WTC11 (cell line): ENCODE data around the gene GIPC1. TPM values are rescaled to one million over a fixed set of nuclear protein-coding genes. Genes with fewer than 3 reads are reported as not detected.
"Not testable (repeated sequence)": the region's sequence is repeated elsewhere in the genome, so short reads cannot be mapped to it uniquely, and the experiment has no call there.

ENCODE experiments used
- ATAC-seq: fragments of 200-7000 bp; cut with Tn5 transposase; 2 replicates; pipeline ENCODE4 v1.10.0; 2021; ENCODE audit warnings: mild to moderate bottlenecking, moderate library complexity
- CTCF ChIA-PET: fragments of 300-600 bp; sonication (Branson Sonifier 250); formaldehyde crosslinking; loops from one replicate; lab custom pipeline; 2021; ENCODE audit warnings: antibody characterized with exemption; lab: Charles Lee
- POLR2A ChIA-PET: fragments of 350-600 bp; sonication (Branson Sonifier 250); formaldehyde crosslinking; loops from one replicate; lab custom pipeline; 2021; ENCODE audit warnings: antibody characterized with exemption; lab: Charles Lee
- DNase-seq: peaks from one replicate; pipeline ENCODE4 v3.0.0; 2021; ENCODE audit warnings: low spot score
- H3K27ac Mint-ChIP-seq: 2 replicates; pipeline ENCODE4 v1.8.0; 2021; ENCODE audit warnings: mixed read lengths
- H3K27me3 Mint-ChIP-seq: 2 replicates; pipeline ENCODE4 v1.8.0; 2021; ENCODE audit warnings: low read depth, mild to moderate bottlenecking, moderate library complexity, mixed read lengths
- H3K36me3 Mint-ChIP-seq: 2 replicates; pipeline ENCODE4 v1.8.0; 2021; ENCODE audit warnings: mixed read lengths
- H3K4me1 Mint-ChIP-seq: 2 replicates; pipeline ENCODE4 v1.8.0; 2022; ENCODE audit warnings: mixed read lengths
- H3K4me3 Mint-ChIP-seq: 2 replicates; pipeline ENCODE4 v1.8.0; 2021; ENCODE audit warnings: mild to moderate bottlenecking, moderate library complexity, mixed read lengths
- H3K9me3 Mint-ChIP-seq: 2 replicates; pipeline ENCODE4 v1.8.0; 2021; ENCODE audit warnings: mixed read lengths
- ARID4B ChIP-seq: sonication (generic); formaldehyde crosslinking; IDR thresholded peaks from 2 replicates; pipeline ENCODE4 v1.8.0; 2023; ENCODE audit warnings: missing genetic modification reagents, mild to moderate bottlenecking, borderline replicate concordance
- E2F4 ChIP-seq: sonication (generic); formaldehyde crosslinking; IDR thresholded peaks from 2 replicates; pipeline ENCODE4 v1.8.1; 2022; ENCODE audit warnings: low read depth, mild to moderate bottlenecking, moderate library complexity, missing genetic modification reagents, borderline replicate concordance
- E2F5 ChIP-seq: sonication (generic); formaldehyde crosslinking; IDR thresholded peaks from 2 replicates; pipeline ENCODE4 v1.8.1; 2022; ENCODE audit warnings: mild to moderate bottlenecking, moderate library complexity, missing genetic modification reagents
- GABPB1 ChIP-seq: sonication (generic); formaldehyde crosslinking; IDR thresholded peaks from 2 replicates; pipeline ENCODE4 v1.8.1; 2023; ENCODE audit warnings: mild to moderate bottlenecking, missing genetic modification reagents
- HMGA2 ChIP-seq: fragments of 250-450 bp; sonication (Bioruptor Pico); IDR thresholded peaks from 2 replicates; pipeline ENCODE4 v1.4.0; 2021; ENCODE audit warnings: mild to moderate bottlenecking, moderate library complexity
- STAT6 ChIP-seq: sonication (generic); formaldehyde crosslinking; conservative IDR thresholded peaks from 2 replicates; pipeline ENCODE4 v1.8.1; 2023; ENCODE audit warnings: mild to moderate bottlenecking, low read depth, missing genetic modification reagents, moderate library complexity
- ZNF138 ChIP-seq: sonication (generic); formaldehyde crosslinking; conservative IDR thresholded peaks from 2 replicates; pipeline ENCODE4 v1.8.1; 2022; ENCODE audit warnings: mild to moderate bottlenecking, moderate library complexity, missing genetic modification reagents
- ZNF425 ChIP-seq: fragments of 250-450 bp; sonication (Bioruptor Pico); conservative IDR thresholded peaks from 2 replicates; pipeline ENCODE4 v1.9.0; 2021; ENCODE audit warnings: mild to moderate bottlenecking
- total RNA-seq: library from RNA; stranded (reverse); gene quantifications from 3 replicates; pipeline ENCODE4 v1.2.3, GENCODE V29; 2021
- TF ChIP-seq, protein P1 (sequence below): fragments of 250-450 bp; sonication (Bioruptor Pico); IDR thresholded peaks from 2 replicates; pipeline ENCODE4 v1.9.0; 2021; ENCODE audit warnings: mild to moderate bottlenecking

Gene GIPC1
- total RNA-seq, 1 experiment from 2014 or later = 76.5 TPM

DNA sequence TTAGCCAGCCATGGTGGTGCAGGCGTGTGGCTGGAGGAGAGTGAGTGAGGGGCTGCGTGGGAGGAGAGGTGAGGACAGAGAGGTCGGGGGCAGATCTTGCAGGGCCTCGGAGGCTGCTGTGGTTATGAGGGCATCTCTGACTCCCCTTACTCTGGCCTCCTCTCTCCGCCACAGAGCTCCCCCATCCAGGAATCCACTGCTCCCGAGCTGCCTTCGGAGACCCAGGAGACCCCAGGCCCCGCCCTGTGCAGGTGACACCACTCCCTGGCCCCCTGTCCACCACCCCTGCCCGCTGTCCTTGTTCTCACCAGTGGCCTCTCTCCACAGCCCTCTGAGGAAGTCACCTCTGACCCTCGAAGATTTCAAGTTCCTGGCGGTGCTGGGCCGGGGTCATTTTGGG is 28.5 kb downstream of the GIPC1 start:
- no peak for ATAC-seq
- H3K9me3 Mint-ChIP-seq = no peaks in the 10 kb centered on the region
- no peaks in the 10 kb centered on the region for H3K4me1 Mint-ChIP-seq
- no peak overlapping the region for H3K27ac Mint-ChIP-seq
- ChIA-PET POLR2A (interaction anchor here (1.4 kb wide), 1 partner anchor 17 kb away, joined by 4 read pairs; no protein-coding TSS in a partner anchor), CTCF (interaction anchor here (1.1 to 1.7 kb wide), 7 partner anchors 13 to 327 kb away, joined by 3 to 15 read pairs (median 8); partner anchors contain the start of gene GIPC1)
- no peak overlapping the region for H3K4me3 Mint-ChIP-seq
- H3K27me3 Mint-ChIP-seq = no peaks in the 10 kb centered on the region
- H3K36me3 Mint-ChIP-seq = peaks cover 34% of the 10 kb centered on the region
- DNase-seq = no peak
- TF ChIP-seq ARID4B (CRISPR knock-in tag) = no peak
- TF ChIP-seq ZNF425 (CRISPR knock-in tag) = no peak
- no peak for TF ChIP-seq GABPB1 (CRISPR knock-in tag)
- TF ChIP-seq, protein P1, sequence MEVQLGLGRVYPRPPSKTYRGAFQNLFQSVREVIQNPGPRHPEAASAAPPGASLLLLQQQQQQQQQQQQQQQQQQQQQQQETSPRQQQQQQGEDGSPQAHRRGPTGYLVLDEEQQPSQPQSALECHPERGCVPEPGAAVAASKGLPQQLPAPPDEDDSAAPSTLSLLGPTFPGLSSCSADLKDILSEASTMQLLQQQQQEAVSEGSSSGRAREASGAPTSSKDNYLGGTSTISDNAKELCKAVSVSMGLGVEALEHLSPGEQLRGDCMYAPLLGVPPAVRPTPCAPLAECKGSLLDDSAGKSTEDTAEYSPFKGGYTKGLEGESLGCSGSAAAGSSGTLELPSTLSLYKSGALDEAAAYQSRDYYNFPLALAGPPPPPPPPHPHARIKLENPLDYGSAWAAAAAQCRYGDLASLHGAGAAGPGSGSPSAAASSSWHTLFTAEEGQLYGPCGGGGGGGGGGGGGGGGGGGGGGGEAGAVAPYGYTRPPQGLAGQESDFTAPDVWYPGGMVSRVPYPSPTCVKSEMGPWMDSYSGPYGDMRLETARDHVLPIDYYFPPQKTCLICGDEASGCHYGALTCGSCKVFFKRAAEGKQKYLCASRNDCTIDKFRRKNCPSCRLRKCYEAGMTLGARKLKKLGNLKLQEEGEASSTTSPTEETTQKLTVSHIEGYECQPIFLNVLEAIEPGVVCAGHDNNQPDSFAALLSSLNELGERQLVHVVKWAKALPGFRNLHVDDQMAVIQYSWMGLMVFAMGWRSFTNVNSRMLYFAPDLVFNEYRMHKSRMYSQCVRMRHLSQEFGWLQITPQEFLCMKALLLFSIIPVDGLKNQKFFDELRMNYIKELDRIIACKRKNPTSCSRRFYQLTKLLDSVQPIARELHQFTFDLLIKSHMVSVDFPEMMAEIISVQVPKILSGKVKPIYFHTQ (CRISPR knock-in tag) = no peak
- no peak for TF ChIP-seq HMGA2
- TF ChIP-seq STAT6 (CRISPR knock-in tag) = no peak
- TF ChIP-seq E2F5 (CRISPR knock-in tag) = no peak
- no peak for TF ChIP-seq E2F4 (CRISPR knock-in tag)

- H3K27ac Mint-ChIP-seq = no peak overlapping the region
- DNase-seq = no peak
- no peak for ATAC-seq
- ChIA-PET CTCF (interaction anchor here (0.9 kb wide), 1 partner anchor 13 kb away, joined by 3 read pairs; no protein-coding TSS in a partner anchor), POLR2A (no interaction called here)
- H3K4me1 Mint-ChIP-seq = no peaks in the 10 kb centered on the region
- H3K9me3 Mint-ChIP-seq = no peaks in the 10 kb centered on the region
- peaks cover 34% of the 10 kb centered on the region for H3K36me3 Mint-ChIP-seq
- TF ChIP-seq ZNF138 (CRISPR knock-in tag) = no peak
- no peaks in the 10 kb centered on the region for H3K27me3 Mint-ChIP-seq
- H3K4me3 Mint-ChIP-seq = no peak overlapping the region
Observed at GRCh38 chr19:14463747-14464146, 32.2 kb downstream of the GIPC1 start.

- CTCF ChIA-PET = interaction anchor here (1.0 kb wide), 1 partner anchor 10 kb away, joined by 3 read pairs; no protein-coding TSS in a partner anchor
- H3K9me3 Mint-ChIP-seq, H3K27me3 Mint-ChIP-seq, H3K4me3 Mint-ChIP-seq, DNase-seq, POLR2A ChIA-PET, H3K4me1 Mint-ChIP-seq, H3K27ac Mint-ChIP-seq, ATAC-seq: not testable (repeated sequence)
- H3K36me3 Mint-ChIP-seq = peaks cover 24% of the 10 kb centered on the region
Observed at GRCh38 chr19:14462401-14462800, 33.5 kb downstream of the GIPC1 start.
